BE2C (cell line): Measurements from ENCODE around the gene RPL5.

Experiments used
- DNase-seq: peaks from one replicate; pipeline ENCODE4 v3.0.0-alpha.2; 2020
- H3K27me3 ChIP-seq: fragments of 250-450 bp; sonication (Bioruptor Pico); 2 replicates; pipeline ENCODE4 v1.5.1; 2020; ENCODE audit warnings: mild to moderate bottlenecking
- H3K36me3 ChIP-seq: fragments of 250-450 bp; sonication (Bioruptor Pico); 2 replicates; pipeline ENCODE4 v1.5.1; 2020; ENCODE audit warnings: mild to moderate bottlenecking
- H3K4me1 ChIP-seq: fragments of 250-450 bp; sonication (Bioruptor Pico); 2 replicates; pipeline ENCODE4 v1.5.1; 2020
- H3K4me3 ChIP-seq: 2 replicates; pipeline ENCODE4 v1.5.1; 2011; ENCODE audit warnings: low read depth, low read length
- H3K9me3 ChIP-seq: fragments of 250-450 bp; sonication (Bioruptor Pico); 2 replicates; pipeline ENCODE4 v1.5.1; 2020
- CTCF ChIP-seq: IDR thresholded peaks from 2 replicates; pipeline ENCODE4 v1.5.1; 2012; ENCODE audit warnings: mild to moderate bottlenecking, low read depth, low read length

Gene RPL5

GRCh38 chr1:92832537-92833114 lies 786 bp downstream of the RPL5 start:
- H3K9me3 ChIP-seq: no peaks in the 10 kb centered on the region
- no peaks in the 10 kb centered on the region; the same call in 1 of the 2 replicates for H3K4me1 ChIP-seq
- peak overlapping the region; percentile 95 for H3K4me3 ChIP-seq
- no peaks in the 10 kb centered on the region for H3K27me3 ChIP-seq
- H3K36me3 ChIP-seq: peaks cover 51% of the 10 kb centered on the region
- no peak for TF ChIP-seq CTCF
- no peak for DNase-seq

- Histone ChIP-seq H3K4me3 (peak overlapping the region; percentile 95), H3K4me1 (no peaks in the 10 kb centered on the region; the same call in 1 of the 2 replicates), H3K9me3 (no peaks in the 10 kb centered on the region), H3K27me3 (no peaks in the 10 kb centered on the region), H3K36me3 (peaks cover 62% of the 10 kb centered on the region)
- no peak for DNase-seq
- no peak for TF ChIP-seq CTCF
These were observed 2.0 kb downstream of the RPL5 start for GRCh38 chr1:92833840-92834239.

- H3K9me3 ChIP-seq: no peaks in the 10 kb centered on the region
- no peak for TF ChIP-seq CTCF
- peaks cover 68% of the 10 kb centered on the region for H3K36me3 ChIP-seq
- H3K27me3 ChIP-seq: no peaks in the 10 kb centered on the region
- H3K4me3 ChIP-seq: peak overlapping the region; percentile 95
- H3K4me1 ChIP-seq: no peaks in the 10 kb centered on the region; the same call in 1 of the 2 replicates
- DNase-seq: no peak
These were observed 2.8 kb downstream of the RPL5 start for GRCh38 chr1:92834617-92835016.

- no peak for DNase-seq
- Histone ChIP-seq H3K9me3 (no peaks in the 10 kb centered on the region), H3K36me3 (peaks cover 88% of the 10 kb centered on the region), H3K27me3 (no peaks in the 10 kb centered on the region), H3K4me1 (no peaks in the 10 kb centered on the region; the same call in 1 of the 2 replicates), H3K4me3 (no peak overlapping the region)
- no peak for TF ChIP-seq CTCF
These were observed 5.2 kb downstream of the RPL5 start for GRCh38 chr1:92837062-92837461.

- Histone ChIP-seq H3K4me1 (no peaks in the 10 kb centered on the region; the same call in 1 of the 2 replicates), H3K9me3 (no peaks in the 10 kb centered on the region), H3K27me3 (no peaks in the 10 kb centered on the region), H3K36me3 (peaks cover 89% of the 10 kb centered on the region), H3K4me3 (no peak overlapping the region)
- DNase-seq: no peak
- no peak for TF ChIP-seq CTCF
These were observed 6.7 kb downstream of the RPL5 start for GRCh38 chr1:92838519-92838918.

- Histone ChIP-seq H3K4me3 (no peak overlapping the region), H3K36me3 (peaks cover 80% of the 10 kb centered on the region), H3K9me3 (no peaks in the 10 kb centered on the region), H3K27me3 (no peaks in the 10 kb centered on the region), H3K4me1 (no peaks in the 10 kb centered on the region; the same call in 1 of the 2 replicates)
- no peak for TF ChIP-seq CTCF
- DNase-seq: no peak
These were observed 7.6 kb downstream of the RPL5 start for GRCh38 chr1:92839442-92839841.
